G401 (cell line): ENCODE measurements around the gene PALS2. TPM values are rescaled to one million over a fixed set of nuclear protein-coding genes. Genes with fewer than 3 reads are reported as not detected.

Experiments
- DNase-seq: peaks from one replicate; pipeline ENCODE4 v3.0.0-alpha.2; 2015; ENCODE audit warnings: low spot score
- in situ Hi-C: cut with HindIII; loops from 2 replicates; pipeline ENCODE4 v1.10.0; 2016; ENCODE audit warnings: low sequenced_read_pairs, mixed read lengths
- total RNA-seq: library from RNA; depleted of rRNA; stranded (reverse); fragments of >200 nt; shearing (Covaris generic); gene quantifications from 2 replicates; pipeline ENCODE4 v1.2.3, GENCODE V29; 2014

PALS2 gene
- total RNA-seq, 1 experiment from 2014 or later, result 15.5 TPM

- DNase-seq, result no peak
- in situ Hi-C loops, result no loop called here
These were observed 7.2 kb downstream of the PALS2 start for GRCh38 chr7:24580283-24580946.

GRCh38 chr7:24582166-24582565 lies 8.9 kb downstream of the PALS2 start:
- in situ Hi-C loops, result no loop called here
- no peak for DNase-seq

GRCh38 chr7:24587853-24588252 lies 14.6 kb downstream of the PALS2 start:
- in situ Hi-C loops, result no loop called here
- no peak for DNase-seq

GRCh38 chr7:24591152-24591551 lies 17.9 kb downstream of the PALS2 start:
- no peak for DNase-seq
- in situ Hi-C loops, result no loop called here

- in situ Hi-C loops, result no loop called here
- no peak for DNase-seq
These were observed 22.6 kb downstream of the PALS2 start for GRCh38 chr7:24595671-24596418.

GRCh38 chr7:24597014-24597413 lies 23.8 kb downstream of the PALS2 start:
- DNase-seq, result no peak
- in situ Hi-C loops, result no loop called here

- DNase-seq, result no peak
- in situ Hi-C loops, result no loop called here
These were observed 28.3 kb downstream of the PALS2 start for GRCh38 chr7:24601600-24601999.

GRCh38 chr7:24602860-24603456 lies 29.7 kb downstream of the PALS2 start:
- in situ Hi-C loops, result no loop called here
- no peak for DNase-seq

- in situ Hi-C loops, result no loop called here
- DNase-seq, result no peak
These were observed 31.4 kb downstream of the PALS2 start for GRCh38 chr7:24604630-24605029.

- in situ Hi-C loops, result no loop called here
- no peak for DNase-seq
These were observed 35.3 kb downstream of the PALS2 start for GRCh38 chr7:24608504-24608903.

GRCh38 chr7:24609059-24609458 lies 35.8 kb downstream of the PALS2 start:
- in situ Hi-C loops, result no loop called here
- DNase-seq, result no peak

GRCh38 chr7:24609570-24609969 lies 36.3 kb downstream of the PALS2 start:
- in situ Hi-C loops, result no loop called here
- DNase-seq, result no peak

GRCh38 chr7:24611130-24611529 lies 37.9 kb downstream of the PALS2 start:
- in situ Hi-C loops, result no loop called here
- DNase-seq, result no peak

GRCh38 chr7:24617957-24618616 lies 44.8 kb downstream of the PALS2 start:
- no peak for DNase-seq
- in situ Hi-C loops, result no loop called here

GRCh38 chr7:24619978-24620377 lies 46.7 kb downstream of the PALS2 start:
- in situ Hi-C loops, result no loop called here
- no peak for DNase-seq

- in situ Hi-C loops, result no loop called here
- DNase-seq, result no peak
These were observed 49.5 kb downstream of the PALS2 start for GRCh38 chr7:24622646-24623182.
